ENCODE results near the gene ACTR1B. TPM values are rescaled to one million over a fixed set of nuclear protein-coding genes. Genes with fewer than 3 reads are reported as not detected.
A peak's percentile ranks its signal among the peaks of the same experiment; 100 is the strongest.

Gene ACTR1B
- total and polyA plus RNA-seq, 2 of the 4 experiments (the other 2 are of a cell fraction): 40.5 to 68.8 TPM

- intact Hi-C loops (cut with micrococcal nuclease): no loop called here
- CTCF ChIA-PET: no interaction called here
Measured at GRCh38 chr2:97660775-97661389, 3.0 kb downstream of the ACTR1B start.

More at GRCh38 chr2:97660775-97661389, 3.0 kb downstream of the ACTR1B start:
- H2AK9ac ChIP-seq (replicated peaks; ENCODE audit: low read depth, low read length, poor library complexity): peak overlapping the region; percentile 66
- in situ Hi-C loops (cut with MboI; ENCODE audit: low sequenced_read_pairs): loop anchor here (25.0 kb wide), 1 partner anchor 1599 kb away; no protein-coding TSS in a partner anchor
- POLR2A ChIA-PET (ENCODE audit: unreplicated experiment): no interaction called here
- H3K79me1 ChIP-seq (ENCODE audit: low read depth in 1 of 2, low read length in 2 of 2): peaks cover 12 to 49% of the 10 kb centered on the region in 2 experiments; a peak in 3 of 4 replicates
- 0 out of 2 replicates have a peak, but pooled peaks cover 8% of the 10 kb centered on the region for H4K20me1 ChIP-seq (ENCODE audit: insufficient read depth, low read length)
- H2AK5ac ChIP-seq (ENCODE audit: low read depth, low read length): peak overlapping the region; percentile 13; the same call in 1 of the 2 replicates
- no peak for TF ChIP-seq ELK1 (IDR thresholded peaks at IDR 0.05; ENCODE audit: borderline replicate concordance, low read depth, low read length)
- H3K27ac ChIP-seq (ENCODE audit: insufficient read depth, low read length): no peak overlapping the region
- H4K5ac ChIP-seq (ENCODE audit: low read depth, low read length): no peak overlapping the region
- peak overlapping the region in 1 of 2 experiments; percentile 5; a peak in 1 of 4 replicates for H4K8ac ChIP-seq (ENCODE audit: low read depth in 2 of 2, low read length in 2 of 2)
- peaks cover 11% of the 10 kb centered on the region for H3K9me1 ChIP-seq (ENCODE audit: insufficient read depth, low read length)
- no peak overlapping the region for H3K56ac ChIP-seq (ENCODE audit: extremely low read depth, insufficient read depth, low read length)
- H2BK20ac ChIP-seq (ENCODE audit: low read depth, low read length): no peak overlapping the region
- H3K4me3 ChIP-seq (ENCODE audit: insufficient read depth, low read depth, low read length): no peak overlapping the region
- no peak overlapping the region; the same call in 1 of the 2 replicates for H2BK120ac ChIP-seq (ENCODE audit: low read depth, low read length)
- peak overlapping the region; percentile 24 for H3K4ac ChIP-seq (ENCODE audit: low read depth, low read length)
- no peak overlapping the region for H3K14ac ChIP-seq (replicated peaks; ENCODE audit: low read depth, low read length)
- H2BK15ac ChIP-seq (ENCODE audit: low read depth, low read length): no peak overlapping the region
- WGBS, 2 experiments (ENCODE audit: extremely low coverage in 2 of 2, insufficient read length in 1 of 2): 84% methylated on average over 10 of the region's 18 CpGs; no CpG with 5 or more reads in 1 of the 2 experiments
- H3K4me1 ChIP-seq (ENCODE audit: control insufficient read depth, insufficient read depth, low read length): peaks cover 9% of the 10 kb centered on the region
- ATAC-seq (ENCODE audit: low read depth): no peak
- no peak overlapping the region for H4K91ac ChIP-seq (ENCODE audit: insufficient read depth, low read depth, low read length)
- H2BK5ac ChIP-seq (ENCODE audit: low read depth, low read length, poor library complexity, severe bottlenecking): no peak overlapping the region
- no peak overlapping the region for H3K23ac ChIP-seq (ENCODE audit: low read depth, low read length)
- H3K18ac ChIP-seq (ENCODE audit: low read depth, low read length): no peak overlapping the region
- H3K36me3 ChIP-seq (ENCODE audit: control insufficient read depth, insufficient read depth, low read length): peaks cover 31% of the 10 kb centered on the region
- dilution Hi-C loops (cut with HindIII; ENCODE audit: low sequenced_read_pairs, unreplicated experiment): no loop called here
- no peaks in the 10 kb centered on the region for H3K9me3 ChIP-seq (ENCODE audit: control insufficient read depth, insufficient read depth, low read length)
- peak overlapping the region; percentile 29 for H2AFZ ChIP-seq (replicated peaks; ENCODE audit: low read length, poor library complexity)
- H3K9ac ChIP-seq (ENCODE audit: low read depth, low read length): no peak overlapping the region
- H3K27me3 ChIP-seq (ENCODE audit: control insufficient read depth, insufficient read depth, low read length): no peaks in the 10 kb centered on the region
- H3K4me2 ChIP-seq (ENCODE audit: low read depth, low read length): no peak overlapping the region
- DNase-seq: peak; percentile 19
- no TSS peak for BruUV-seq (replicated peaks)
